NCI-H69 (cell line): Measurements from ENCODE around the gene TBC1D5.
A peak's percentile ranks its signal among the peaks of the same experiment; 100 is the strongest.

ENCODE experiments used
- DNase-seq: peaks from one replicate; lab custom pipeline; 2025; lab: John Stamatoyannopoulos, UW

Gene TBC1D5

GRCh38 chr3:17231537-17232261 lies 510.7 kb downstream of the TBC1D5 start:
- DNase-seq, result no peak

DNA sequence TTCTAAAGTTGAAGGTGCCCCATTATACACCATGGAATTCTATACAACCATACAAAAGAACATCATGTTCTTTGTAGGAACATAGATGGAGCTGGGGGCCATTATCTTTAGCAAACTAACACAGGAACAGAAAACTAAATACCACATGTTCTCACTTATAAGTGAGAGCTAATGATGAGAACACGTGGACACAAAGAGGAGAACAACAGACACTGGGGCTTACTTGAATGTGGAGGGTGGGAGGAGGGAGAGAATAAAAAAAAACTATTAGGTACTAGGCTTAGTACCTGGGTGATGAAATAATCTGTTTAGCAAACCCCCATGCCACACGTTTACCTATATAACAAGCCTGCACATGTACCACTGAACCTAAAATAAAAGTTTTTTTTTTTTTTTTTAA lies 515.0 kb downstream of the TBC1D5 start:
- DNase-seq, result no peak

- DNase-seq, result no peak
Measured at GRCh38 chr3:17221529-17221928, 520.9 kb downstream of the TBC1D5 start.

DNA sequence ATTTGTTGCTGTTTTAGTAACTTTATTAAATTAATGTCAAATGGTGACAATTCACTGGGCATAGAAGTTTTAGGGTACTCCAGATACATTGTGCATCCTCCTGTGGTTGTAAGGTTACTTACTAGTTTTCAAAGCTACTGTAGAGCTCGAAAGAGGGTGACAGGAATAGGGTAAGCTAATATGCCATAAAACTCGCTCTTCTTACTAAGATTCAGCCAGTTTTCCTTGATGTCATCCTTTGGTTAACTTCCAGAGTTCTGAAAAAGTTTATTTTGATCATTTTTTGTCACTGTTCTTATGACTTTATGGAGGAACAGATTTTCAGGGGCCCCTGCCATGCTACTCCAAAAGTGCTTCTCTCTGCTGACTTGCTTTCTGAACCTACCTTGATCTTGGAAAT lies 522.8 kb downstream of the TBC1D5 start:
- DNase-seq, result no peak

GRCh38 chr3:17218587-17218986 lies 523.8 kb downstream of the TBC1D5 start:
- no peak for DNase-seq

GRCh38 chr3:17217588-17217987 lies 524.8 kb downstream of the TBC1D5 start:
- no peak for DNase-seq

GRCh38 chr3:17213102-17213501 lies 529.3 kb downstream of the TBC1D5 start:
- no peak for DNase-seq

GRCh38 chr3:17207979-17208378 lies 534.5 kb downstream of the TBC1D5 start:
- DNase-seq, result no peak

DNA sequence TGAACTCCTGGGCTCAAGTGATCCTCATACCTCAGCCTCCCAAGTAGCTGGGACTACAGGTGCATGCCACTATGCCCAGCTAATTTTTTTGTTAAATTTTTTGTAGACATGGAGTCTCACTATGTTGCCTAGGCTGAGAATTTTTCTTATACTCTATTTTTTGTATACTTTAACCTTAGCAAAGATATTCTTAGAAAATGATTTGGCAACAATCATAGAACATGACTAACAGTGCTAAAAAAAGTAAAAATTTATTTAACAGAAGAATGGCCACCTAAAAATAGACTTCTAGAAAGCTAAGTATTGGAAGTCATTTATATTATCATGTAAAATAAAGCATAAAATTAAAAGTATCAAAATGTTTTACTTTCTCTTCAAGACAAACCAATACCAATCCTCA lies 535.4 kb downstream of the TBC1D5 start:
- no peak for DNase-seq

DNA sequence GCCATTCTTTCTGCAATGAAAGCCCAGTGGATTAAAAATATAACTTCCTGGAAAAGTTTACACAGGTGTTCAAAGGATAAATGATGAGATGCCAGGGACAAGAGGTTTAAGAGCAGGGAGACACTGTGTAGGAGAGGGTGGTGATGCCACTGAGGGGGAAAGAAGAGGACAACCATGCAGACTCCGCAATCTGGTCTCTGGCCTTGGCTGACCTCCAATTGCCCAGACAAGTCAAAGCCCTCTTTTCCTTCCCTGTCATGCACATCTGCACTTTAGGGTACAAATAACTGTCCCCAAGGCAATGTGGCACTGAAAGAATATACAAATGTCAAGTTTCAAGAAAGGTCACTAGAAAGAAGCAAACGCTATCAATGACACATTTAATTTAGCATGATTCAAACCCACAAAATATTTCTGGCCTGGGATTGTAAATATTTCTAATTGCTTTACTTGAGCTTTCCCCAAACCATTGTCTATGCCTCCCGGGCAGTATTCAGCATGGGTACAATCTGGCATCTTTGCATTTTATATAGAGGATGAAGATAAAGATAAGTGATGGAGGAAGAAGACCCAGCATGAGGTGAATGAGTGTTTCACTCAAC lies 538.3 kb downstream of the TBC1D5 start:
- DNase-seq, result no peak

- no peak for DNase-seq
Measured at GRCh38 chr3:17201538-17201937, 540.9 kb downstream of the TBC1D5 start.

DNA sequence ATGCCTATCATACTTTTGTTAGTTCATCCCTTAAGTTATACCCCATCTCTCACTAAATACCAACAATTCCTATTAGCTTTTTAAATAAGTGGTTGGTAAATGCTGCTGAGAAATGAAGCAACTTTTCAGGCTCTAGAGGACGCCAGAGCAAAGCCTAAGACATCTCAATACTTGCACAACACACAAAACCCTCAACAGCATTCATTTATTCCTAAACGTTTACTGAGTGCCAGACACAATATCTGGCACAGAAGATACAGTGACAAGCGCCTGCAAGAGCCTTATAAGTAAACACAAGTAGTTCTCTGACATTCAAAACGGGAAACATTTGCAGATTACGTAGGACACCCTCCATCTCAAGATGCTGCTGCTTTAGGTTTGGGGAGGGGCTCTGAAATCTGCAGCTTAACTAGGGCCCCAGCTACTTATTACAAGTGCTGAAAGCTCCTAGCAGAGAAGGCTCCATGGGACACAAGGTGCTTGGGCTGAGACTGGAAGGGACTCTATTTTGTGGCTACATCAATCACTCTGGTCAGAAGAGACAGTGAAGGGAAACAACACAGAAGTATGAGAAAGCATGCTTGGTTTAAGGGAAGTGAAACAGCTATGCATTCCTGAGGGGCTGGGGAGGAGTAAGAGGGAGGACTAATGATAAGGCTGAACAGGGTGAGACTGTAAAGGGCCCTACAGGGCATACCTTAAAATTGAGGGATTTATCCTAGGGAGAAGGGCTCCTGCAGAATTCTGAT lies 546.4 kb downstream of the TBC1D5 start:
- DNase-seq, result peak; percentile 17

GRCh38 chr3:17195192-17195611 lies 547.2 kb downstream of the TBC1D5 start:
- peak; percentile 95 for DNase-seq

DNA sequence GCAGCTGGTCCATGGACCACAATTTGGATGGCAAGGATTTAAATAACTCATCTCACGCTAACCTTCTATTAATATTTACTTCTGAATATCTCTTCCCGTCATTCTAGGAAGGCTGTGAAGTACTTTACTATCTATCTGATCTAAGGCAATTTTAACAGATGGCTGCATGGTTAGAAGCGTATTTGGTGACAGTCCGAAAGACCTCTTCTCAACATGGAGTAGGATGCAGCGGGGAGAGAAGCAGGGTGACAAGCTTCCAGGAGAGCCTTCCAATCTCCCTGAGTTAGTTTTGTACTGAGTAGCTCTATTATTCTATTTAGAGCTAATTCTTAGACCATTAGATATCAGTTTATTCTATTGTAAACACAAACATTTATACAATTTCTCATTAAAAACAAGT lies 548.3 kb downstream of the TBC1D5 start:
- DNase-seq, result no peak

- no peak for DNase-seq
Measured at GRCh38 chr3:17192995-17193394, 549.4 kb downstream of the TBC1D5 start.

GRCh38 chr3:17190353-17191078 lies 551.9 kb downstream of the TBC1D5 start:
- no peak for DNase-seq

GRCh38 chr3:17188378-17188777 lies 554.1 kb downstream of the TBC1D5 start:
- no peak for DNase-seq

DNA sequence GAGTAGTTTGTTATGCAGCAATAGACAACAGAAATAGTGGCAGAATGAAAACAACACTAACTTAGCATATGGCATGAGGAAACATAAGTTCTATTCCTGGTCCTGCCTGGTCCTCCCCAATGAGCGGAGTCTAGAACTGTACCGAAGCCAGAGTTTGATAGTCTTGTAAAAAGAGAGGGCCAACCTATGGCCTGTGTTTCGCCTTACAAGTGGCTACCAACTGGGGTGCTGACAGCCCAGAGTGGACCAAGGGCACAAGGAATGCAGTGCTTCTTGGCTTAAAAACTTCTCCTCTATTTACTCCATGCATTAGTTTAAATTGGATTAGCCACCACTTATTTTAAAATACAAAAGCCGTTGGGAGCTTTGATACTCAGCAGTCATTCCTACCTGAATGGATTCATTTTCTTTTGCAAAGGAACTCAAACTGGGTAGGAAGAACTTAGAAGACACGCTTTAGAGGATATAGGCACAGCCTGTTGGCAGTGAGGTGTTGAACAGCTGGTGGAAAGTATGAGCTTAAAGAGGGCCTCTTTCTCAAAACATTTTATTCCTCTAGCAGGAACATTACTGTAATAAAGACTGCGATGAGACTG lies 554.7 kb downstream of the TBC1D5 start:
- DNase-seq, result no peak

GRCh38 chr3:17183951-17184550 lies 558.4 kb downstream of the TBC1D5 start:
- no peak for DNase-seq

- no peak for DNase-seq
Measured at GRCh38 chr3:17182166-17182565, 560.3 kb downstream of the TBC1D5 start.

- DNase-seq, result no peak
Measured at GRCh38 chr3:17181413-17181907, 561.0 kb downstream of the TBC1D5 start.
